ENCODE data around the gene CUX1.

DNA sequence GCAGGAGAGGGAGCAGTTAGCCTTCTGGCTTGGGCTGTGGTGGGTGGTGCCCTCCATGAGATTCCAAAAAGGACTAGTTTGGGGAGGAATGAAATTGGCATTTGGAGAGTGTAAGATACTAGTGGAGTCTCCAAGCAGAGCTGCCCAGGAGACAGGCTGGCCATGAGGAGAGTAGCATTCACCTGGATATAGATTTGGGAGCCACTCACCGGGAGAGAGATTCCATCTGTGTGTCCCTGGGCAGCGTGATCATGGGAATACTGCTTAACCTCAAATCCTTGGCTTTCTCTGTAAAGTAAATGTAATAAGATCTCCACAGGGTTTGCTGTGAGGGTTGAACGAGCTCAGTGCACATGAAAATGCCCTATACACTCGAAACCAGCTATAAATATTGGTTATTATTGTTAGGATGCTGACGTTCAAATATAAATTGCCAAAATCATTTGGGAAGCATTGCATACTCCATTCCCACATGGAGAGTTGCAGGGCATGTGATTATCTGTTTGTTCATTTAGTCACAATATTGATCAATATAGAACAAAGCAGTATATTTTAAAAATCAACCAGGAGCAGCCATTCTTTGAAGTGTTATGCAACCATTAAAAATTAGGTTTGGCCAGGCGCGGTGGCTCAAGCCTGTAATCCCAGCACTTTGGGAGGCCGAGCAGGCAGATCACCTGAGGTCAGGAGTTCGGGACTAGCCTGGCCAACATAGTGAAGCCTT is 143.7 kb downstream of the CUX1 start:
- TF ChIP-seq GATA3 (IDR thresholded peaks at IDR 0.05; ENCODE audit: low read depth, low read length) = no peak
- TF ChIP-seq GATA2 (IDR thresholded peaks at IDR 0.05; ENCODE audit: low read depth, low read length) = no peak

All from SH-SY5Y (cell line).